ENCODE results near the gene RNF141.

Gene RNF141

GRCh38 chr11:10540915-10541560 lies at the start of gene RNF141:
TSS of gene RNF141 (minus strand) at chr11:10541187. CDS start at chr11:10534158, 7,029 bp downstream.
- no peak for FAIRE-seq

DNA sequence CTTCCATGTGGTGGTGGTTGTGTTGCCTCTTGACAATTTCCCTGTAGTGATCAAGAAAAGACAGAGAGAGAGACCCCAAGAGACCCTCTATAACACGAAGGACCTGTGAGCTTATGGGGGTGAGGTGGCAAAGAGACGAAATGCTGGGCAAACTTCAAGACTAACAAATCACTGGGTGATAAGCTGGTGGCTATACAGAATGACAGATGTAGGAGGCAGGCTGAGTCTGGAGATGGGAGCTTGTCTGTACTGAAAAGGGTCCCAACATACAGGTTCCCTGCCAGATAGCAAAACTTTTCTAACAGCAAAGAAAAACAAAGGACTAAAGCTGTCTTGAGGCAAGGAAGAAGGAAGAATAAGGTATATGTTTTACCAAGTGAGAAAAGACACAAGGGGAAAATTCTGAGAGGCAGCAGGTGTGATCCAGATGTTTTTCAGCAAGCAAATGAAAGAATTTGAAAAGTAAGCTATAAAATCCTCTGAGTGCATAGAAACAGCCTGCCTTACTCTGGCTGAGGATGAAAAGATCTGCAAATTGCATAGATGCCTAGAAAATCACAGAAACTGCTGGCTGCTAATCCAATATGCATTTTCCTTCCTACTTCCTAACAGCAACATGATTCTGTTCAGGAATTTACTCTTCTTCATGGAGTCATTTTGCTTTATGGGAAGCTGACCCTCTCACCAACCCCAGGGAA lies 49.4 kb upstream of the RNF141 start:
- FAIRE-seq: no peak

- FAIRE-seq: no peak
Observed at GRCh38 chr11:10588904-10589303, 47.9 kb upstream of the RNF141 start.

DNA sequence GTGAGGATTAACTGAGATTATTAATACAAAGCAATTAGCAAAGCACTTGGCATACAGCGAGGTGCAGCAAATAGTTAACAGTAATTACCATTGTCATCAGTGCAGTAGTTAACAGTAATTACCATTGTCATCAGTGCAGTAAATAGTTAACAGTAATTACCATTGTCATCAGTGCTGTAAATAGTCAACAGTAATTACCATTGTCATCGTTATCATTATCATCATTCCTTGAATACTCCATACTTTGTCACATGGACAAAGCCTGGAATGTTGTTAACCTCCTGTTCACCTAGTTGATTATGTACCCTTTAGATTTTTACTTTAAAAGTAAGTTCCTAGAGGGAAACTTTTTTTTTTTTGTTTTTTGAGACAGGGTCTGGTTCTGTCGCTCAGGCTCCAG lies 47.0 kb upstream of the RNF141 start:
- FAIRE-seq: no peak

DNA sequence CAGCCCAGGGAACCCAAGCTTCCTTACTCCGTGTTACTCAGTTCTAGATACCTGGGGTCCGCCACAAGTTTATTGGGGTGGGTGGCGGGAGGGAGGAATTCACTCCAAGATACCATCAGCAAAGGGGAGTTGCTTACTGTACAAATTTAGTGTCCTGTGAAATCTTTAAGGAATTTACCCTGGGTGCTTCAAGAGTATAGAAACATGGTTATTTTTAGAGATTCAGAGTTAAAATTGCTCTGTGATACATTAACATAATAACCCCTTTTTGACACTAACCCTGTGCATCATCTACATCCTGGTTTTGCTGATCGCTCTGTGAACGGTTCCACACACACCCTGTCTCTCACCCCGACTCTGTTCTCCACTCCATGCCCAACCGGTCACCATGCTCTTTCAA lies 46.4 kb upstream of the RNF141 start:
- FAIRE-seq: no peak

- no peak for FAIRE-seq
Observed at GRCh38 chr11:10584071-10584501, 43.1 kb upstream of the RNF141 start.

DNA sequence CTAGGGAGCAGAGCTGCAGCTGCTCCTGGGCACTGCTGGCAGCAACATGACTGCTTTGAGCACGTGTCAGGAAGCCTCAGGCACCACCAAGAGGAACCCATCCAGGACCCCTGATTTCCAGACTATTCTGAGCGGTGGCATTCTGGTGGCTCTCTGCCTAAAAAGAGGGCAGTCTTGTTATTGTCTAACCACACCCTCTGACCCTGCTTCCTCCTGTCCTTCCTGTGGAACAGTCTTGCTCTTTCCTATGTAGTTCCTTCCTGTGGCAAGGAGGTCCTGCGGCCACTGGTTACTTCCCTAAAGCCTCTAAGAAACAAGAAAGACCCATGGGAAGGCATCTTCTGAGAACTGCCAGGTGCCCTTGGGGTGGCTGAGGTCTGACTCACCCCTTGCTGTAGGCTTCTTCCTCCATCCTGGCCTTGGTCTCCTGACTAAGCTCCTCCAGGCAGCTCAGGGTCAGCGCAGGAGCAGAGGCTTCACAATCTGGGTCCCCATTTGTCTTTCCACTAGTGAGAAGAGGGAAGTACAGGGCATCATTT lies 40.6 kb upstream of the RNF141 start:
- no peak for FAIRE-seq

GRCh38 chr11:10580623-10581022 lies 39.6 kb upstream of the RNF141 start:
- no peak for FAIRE-seq

DNA sequence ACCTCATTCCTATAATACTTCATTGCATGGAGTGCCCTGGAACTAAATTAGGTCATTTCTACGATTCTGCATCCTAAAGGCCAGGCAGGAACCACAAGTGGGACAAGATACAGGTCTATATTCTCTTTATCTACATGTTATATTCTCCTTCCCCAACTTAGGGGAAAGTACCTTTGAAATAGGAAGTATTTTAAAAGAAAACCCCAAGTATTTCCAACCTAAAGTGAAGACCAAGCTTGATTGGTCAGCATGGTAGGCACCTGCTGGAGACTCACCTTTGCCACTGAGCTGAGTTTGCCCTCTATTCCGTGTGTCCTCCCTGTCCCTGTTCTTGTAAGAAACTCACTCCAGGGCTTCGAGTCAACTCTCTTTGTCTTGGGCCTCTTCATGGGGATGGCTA lies 38.7 kb upstream of the RNF141 start:
- no peak for FAIRE-seq

DNA sequence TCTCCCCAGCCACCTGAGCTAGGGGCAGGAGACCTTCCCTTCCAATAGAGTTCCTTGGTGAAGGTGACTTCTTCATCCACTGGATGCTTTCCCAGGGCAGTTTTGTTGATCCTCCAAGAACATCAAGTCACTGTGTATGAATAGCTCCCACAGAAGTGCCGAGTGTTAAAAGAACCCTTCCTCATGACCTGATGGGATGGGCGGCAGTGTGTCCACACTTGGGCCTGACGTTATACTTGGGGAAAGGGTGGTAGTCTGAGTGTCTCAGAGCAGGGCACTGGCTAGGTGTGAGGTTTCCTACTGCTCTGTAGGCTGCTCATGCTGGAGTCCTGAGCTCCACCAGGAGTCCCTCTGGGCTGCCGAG lies 35.0 kb upstream of the RNF141 start:
- FAIRE-seq: no peak

- no peak for FAIRE-seq
Observed at GRCh38 chr11:10575346-10576034, 34.5 kb upstream of the RNF141 start.

DNA sequence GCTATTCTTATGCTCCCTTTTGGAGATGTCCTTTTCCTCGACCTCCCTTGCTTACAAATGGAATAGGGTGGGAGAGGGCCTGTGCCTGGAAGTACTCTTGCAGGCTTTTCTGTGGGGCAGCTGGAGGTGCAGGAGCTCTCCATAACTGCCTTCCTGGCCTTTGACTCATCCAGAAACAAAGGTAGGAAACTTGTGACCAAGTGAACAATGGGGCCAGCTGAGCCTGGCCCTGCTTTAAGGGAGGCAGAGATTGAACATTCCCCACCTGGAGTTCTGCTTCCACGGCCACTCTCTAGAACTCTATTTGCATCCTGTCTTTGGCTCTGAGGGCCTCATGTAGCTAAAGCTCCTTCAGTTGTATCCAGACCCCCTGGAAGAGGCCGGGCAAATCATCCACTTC lies 32.6 kb upstream of the RNF141 start:
- no peak for FAIRE-seq

DNA sequence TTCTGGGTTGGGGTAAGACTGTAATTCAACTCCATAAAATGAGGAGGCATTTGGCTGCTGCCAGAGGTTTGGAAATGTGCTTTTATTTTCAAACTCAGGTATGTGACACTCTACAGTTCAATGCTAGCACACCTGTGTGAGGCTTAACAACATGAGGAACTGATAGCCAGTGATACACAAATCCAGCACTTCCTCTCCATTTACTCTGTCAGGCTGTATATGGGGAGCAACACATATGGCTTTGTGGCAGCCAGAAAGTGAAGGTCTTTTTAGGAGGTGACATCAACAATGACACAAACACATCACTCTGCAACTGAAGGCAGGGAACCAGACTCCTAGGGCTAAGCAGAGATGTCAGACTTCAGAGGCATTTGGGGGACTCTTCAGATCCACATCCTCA lies 32.0 kb upstream of the RNF141 start:
- no peak for FAIRE-seq

- no peak for FAIRE-seq
Observed at GRCh38 chr11:10572533-10572932, 31.5 kb upstream of the RNF141 start.

DNA sequence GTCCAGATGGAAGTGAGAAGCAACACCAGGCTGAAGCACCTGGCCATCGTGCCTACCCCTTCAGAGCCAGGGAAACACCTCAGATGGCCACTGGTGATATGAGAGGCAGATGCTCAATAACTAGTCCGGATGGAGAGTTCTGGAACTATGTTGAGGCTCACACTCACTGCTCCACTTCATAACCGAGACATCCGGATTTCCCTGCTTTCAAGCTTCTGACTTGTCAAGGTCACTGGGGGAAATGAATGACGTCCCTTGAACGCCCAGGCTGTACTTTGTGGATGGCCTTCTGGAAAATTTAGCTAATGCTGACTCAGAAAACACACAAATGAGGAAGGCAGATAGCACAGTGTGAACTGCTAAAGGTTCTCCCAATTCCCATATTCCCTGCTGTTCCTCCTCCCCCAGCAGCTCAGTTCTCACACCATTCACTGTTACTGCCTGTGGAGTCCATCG lies 27.5 kb upstream of the RNF141 start, which contains the start of gene LYVE1:
Gene LYVE1, minus strand, starts transcription at position 180 of the 456 bp plus-strand sequence. Its CDS starts 133 bp downstream, at position 47.
- FAIRE-seq: no peak

GRCh38 chr11:10567446-10567845 lies 26.5 kb upstream of the RNF141 start:
- FAIRE-seq: no peak

GRCh38 chr11:10566257-10566957 lies 25.4 kb upstream of the RNF141 start:
- no peak for FAIRE-seq

DNA sequence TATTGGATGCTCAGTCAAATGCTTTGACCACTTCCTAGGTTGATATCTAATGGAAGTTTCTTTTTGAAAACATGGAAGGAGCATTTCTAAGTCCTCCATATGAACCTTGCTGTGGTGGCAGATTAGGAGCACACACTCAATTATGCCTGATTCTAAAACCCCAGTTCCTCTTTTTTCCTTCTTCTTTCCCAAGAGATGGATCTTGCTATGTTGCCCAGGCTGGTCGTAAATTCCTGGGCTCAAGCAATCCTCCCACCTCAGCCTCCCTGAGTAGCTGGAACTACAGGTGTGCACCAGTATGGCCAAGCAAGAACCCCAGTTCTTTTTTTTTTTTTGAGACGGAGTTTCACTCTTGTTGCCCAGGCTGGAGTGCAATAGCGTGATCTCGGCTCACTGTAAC lies 24.5 kb upstream of the RNF141 start:
- no peak for FAIRE-seq

DNA sequence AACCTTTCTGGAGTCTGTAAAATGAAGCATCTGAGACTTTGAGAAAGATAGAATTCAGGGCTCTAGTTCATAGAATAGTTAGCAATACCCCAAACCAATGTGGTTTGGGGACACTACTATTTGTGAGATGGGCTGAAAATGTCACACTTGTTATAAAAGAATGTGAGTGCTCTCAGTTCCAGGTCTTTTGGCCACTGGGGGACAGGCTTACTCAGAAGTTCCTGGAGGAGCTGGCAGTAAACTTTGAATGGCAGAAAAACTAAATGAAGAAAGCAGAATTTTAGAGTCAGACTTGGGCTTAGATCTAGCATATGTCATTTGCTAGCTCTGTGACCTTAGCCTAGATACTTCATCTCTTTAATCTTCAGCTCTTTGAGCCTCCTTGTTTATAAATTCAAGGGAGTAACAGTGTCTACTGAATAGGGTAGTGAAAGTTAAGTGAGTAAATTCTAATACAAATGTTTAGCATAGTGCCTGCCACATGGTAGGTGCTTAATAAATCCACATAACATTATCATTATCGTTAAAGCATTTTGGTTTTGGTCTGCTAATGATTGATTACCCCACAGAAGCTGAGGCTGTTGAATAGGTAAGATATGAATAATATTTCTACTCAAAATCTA lies 23.8 kb upstream of the RNF141 start:
- no peak for FAIRE-seq

DNA sequence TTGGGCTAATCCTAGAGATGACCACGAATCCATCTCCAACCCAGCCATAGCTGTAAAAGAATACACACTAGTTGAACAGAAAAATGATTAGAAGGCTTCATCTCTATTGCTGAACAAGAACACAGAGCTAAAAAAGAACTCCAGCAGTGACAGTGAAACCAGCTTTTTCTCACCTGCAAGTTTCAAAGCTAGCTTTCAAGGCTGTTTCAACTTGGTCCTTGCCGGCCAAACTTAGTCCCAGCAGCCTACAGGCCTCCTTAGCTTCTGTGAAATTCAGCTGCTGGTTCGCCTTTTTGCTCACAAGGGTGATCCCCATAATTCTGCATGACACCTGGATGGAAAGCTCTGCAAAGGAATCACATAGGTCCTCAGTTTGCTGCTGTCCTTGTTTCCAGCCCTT lies 23.0 kb upstream of the RNF141 start:
- no peak for FAIRE-seq

DNA sequence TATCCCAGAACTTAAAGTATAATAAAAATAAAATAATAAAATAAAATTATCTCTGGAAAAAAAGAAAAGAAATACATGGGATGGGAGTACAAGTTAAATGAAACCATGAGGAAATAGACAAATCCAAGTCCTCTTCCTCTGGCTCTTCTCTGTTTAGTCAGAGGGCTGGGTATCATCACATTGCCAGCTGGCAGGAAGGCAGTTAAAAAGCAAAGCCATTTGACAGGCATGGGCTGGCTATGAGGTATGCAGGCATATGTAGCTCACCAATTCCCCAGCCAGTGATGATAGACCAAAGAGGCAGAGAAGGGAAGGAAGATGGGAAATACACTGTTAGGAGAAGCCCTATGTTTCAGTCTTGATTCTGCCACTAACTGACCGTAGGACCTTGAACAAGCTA lies 21.0 kb upstream of the RNF141 start:
- FAIRE-seq: no peak

DNA sequence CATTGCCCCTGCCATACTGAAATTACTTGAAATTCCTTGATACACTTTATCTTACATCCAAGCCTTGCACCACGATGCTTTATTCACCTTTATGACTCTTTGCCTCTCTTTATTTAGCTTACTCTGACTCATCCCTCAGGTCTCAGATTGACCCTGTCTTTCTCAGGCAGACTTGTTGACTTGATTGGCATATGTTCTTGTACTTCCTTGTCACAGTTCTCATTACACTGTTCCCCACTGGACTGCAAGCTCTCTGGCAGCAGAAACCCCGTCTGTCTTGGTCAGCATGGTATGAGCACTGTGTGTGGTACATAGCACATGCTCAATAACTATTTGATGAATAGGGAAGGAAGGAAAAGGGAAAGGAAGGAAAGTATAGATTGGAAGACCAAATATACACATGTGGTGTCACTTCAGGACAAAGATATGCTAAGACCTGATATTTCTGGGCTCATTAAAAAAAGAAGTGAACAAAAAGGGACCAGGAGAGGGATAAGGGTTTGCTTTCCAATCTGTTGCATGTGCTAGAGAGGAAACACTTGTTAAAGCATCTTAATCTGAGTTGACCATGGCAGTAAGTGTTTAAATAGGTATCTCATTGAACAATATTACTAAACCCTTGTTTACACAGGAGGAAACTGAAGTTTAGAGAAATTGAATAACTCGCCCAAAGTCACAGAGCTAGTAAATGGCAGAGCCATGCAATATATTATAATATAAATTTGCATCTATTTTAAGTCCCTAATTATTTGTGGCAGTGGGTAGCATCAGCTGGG lies 20.2 kb upstream of the RNF141 start:
- no peak for FAIRE-seq

All from G401.6 (cell line).